GM18868 (cell line): Measurements from ENCODE around the gene IPPK.
"Not testable (repeated sequence)": the region's sequence is repeated elsewhere in the genome, so short reads cannot be mapped to it uniquely, and the experiment has no call there.

Experiments
- ATAC-seq: cut with Tn5 transposase; IDR thresholded peaks from one replicate; pipeline ENCODE4 v1.9.1; 2021; ENCODE audit warnings: mild to moderate bottlenecking, moderate library complexity; ENCODE audit not compliant: unreplicated experiment

Gene IPPK

DNA sequence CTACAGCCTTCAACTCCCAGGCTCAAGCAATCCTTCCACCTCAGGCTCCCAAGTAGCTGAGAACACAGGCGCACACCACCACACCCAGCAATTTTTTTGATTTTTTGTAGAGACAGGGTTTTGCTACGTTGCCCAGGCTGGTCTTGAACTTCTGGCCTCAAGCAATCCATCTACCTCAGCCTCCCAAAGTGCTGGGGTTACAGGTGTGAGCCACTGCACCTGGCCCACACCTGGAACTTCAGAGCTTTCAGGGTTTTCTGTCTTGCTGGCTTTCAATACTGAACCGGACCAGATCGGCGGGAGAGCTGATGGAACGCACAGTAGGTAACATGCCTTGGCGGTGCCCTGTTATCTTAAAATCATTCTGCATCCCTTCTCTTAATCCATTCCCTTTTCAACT, 30.8 kb downstream of the IPPK start:
- no peak for ATAC-seq

- no peak for ATAC-seq
Measured at GRCh38 chr9:92638621-92639101, 31.3 kb downstream of the IPPK start.

DNA sequence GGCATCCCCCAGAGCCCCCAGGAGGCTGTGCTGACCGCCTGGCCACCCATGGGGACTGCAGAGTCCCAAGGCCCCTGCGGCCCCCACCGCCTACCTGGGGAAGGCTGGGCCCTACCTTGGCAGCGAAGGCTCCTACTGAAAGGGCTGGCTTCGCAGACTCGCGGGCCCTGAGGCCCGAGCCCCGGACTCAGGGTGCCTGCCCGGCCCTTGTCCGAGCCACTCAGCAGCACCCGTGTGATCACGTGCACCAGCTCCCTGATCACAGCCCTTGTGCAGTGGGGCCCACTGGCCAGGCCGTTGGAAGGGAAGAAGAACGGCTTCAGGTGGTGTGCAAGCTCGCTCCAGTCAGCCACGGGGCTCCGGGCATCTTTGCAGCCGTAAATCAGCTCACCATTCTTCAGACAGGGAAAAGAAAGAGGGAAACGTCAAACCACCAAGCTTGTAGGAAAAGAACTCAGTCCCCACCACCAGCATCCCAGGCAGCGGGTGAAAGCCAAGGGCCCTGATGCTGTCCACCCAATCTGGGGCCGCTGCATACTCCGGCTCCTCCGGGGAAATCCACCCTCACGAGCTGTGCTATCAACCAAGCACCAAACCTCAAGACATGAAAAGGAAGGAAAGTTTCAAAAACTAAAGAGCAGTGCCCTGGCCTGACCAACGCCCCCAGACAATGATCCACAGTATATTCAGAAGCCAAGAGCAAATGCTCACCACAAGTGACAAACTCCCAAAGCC, 31.9 kb downstream of the IPPK start:
- ATAC-seq, result no peak

- ATAC-seq, result no peak
Measured at GRCh38 chr9:92637326-92637725, 32.6 kb downstream of the IPPK start.

DNA sequence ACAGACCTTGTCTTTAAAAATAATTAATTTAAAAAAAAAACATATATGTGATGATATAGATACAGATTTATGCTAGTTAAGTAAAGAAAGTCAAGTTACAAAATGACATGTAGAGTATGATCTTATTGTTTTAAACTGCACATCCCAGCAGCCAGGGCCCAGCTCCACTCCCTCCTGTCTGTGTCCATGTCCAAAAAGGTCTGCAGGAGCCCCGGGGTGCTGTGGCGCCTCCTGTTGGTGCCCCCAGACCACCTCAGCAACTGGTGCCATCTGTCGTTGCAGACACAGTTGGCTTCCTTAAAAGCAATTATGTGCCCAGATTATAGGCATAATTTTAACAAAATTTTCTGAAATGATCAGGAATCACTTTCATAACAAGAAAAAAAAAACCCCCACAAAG, 33.3 kb downstream of the IPPK start:
- no peak for ATAC-seq

GRCh38 chr9:92635760-92636159, 34.2 kb downstream of the IPPK start:
- no peak for ATAC-seq

GRCh38 chr9:92634712-92635605, 35.0 kb downstream of the IPPK start:
- no peak for ATAC-seq

DNA sequence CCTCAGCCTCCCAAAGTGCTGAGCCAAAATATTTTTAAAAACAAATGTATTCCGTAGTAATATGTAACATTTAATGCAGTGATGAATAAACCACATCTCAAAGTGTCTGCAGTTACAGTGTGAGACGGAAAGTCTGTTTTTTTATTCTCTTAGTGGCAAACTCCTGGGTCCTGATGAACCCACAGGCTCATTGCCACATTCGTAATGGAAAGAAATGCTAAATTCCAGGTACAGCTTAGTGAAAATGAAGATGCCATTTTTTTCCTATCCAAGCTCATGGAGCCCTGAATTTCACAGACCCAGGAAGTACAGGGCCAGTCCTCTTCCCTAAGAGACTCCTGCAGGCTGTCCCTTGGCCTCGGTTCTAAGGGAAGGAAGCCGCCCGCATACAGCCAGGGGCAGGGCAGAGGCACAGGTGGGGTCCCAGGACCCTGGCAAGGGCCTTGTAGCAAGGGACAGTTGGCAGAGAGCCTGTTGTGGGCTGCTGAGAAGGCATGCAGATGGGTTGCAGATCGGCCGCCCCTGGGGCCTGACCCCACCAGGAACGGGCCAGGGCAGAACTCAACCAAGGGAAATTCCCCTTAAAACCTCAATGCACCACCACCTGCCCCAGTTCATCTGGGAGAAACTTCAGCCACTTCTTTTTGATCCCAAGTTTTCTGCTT, 36.2 kb downstream of the IPPK start:
- ATAC-seq, result no peak

DNA sequence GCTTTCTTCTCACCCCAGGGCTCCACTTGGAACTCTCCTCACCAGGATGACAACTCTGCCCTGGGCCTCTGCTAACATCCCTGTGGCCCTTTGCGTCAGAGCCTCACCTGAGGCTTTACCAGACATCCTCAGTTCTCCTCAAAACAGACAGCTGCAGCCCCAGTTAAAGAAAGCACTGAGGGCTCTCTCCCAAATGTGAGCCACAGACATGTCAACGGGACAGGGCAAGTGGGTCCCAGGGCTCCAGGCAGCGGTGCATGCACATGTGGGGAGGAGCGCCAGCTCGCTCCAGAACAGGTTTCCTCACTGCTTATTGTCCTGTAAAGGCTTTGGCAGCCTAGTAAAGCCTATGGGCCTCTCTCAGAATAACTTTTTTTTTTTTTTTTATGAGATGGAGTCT, 37.3 kb downstream of the IPPK start:
- no peak for ATAC-seq

GRCh38 chr9:92631452-92632343, 38.2 kb downstream of the IPPK start:
- no peak for ATAC-seq

DNA sequence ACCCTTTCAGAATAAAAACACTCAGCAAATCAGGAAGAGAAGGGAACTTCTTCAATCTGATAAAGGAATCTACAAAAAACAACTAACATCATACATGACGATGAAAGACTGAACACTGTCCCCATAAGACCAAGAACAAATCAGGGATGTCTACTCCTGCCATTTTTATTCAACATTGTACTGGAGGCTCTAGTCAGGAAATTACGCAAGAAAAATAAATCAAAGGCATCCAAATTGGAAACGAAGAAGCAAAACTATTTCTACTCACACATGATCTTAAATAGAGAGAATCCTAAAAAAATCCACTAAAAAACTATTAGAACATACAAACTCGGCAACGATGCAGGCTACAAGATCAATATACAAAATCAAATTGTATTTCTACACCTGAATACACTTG, 42.3 kb downstream of the IPPK start:
- no peak for ATAC-seq

GRCh38 chr9:92626484-92626883, 43.4 kb downstream of the IPPK start:
- ATAC-seq, result no peak

DNA sequence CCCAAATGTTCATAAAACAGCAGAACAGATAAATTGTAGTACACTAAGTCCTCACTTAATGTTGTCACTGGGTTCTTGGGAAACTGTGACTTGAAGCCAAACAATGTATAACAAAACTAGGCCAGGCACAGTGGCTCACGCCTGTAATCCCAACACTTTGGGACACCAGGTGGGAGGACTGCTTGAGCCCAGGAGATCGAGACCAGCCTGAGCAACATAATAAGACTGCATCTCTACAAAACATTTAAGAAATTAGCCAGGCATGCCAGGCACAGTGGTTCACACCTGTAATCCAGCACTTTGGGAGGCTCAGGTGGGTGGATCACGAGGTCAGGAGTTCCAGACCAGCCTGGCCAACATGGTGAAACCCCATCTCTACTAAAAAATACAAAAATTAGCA, 46.0 kb downstream of the IPPK start:
- ATAC-seq, result not testable (repeated sequence)

DNA sequence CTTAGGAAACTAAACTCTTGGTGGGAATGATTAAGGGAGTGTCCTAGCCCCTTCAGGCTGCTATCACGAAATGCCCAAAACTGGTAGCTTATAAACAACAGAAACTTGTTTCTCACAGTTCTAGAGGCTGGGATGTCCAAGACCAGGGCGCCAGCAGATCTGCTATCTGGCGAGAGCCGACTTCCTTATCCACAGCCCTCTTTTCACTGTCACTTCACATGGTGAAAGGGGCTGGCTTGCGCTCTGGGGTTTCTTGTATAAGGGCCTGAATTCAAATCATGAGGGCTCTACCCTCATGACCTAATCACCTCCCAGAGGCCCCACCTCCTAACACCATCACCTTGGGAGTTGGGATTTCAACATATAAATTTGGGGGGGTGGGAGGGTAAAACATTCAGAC, 49.1 kb downstream of the IPPK start:
- no peak for ATAC-seq

DNA sequence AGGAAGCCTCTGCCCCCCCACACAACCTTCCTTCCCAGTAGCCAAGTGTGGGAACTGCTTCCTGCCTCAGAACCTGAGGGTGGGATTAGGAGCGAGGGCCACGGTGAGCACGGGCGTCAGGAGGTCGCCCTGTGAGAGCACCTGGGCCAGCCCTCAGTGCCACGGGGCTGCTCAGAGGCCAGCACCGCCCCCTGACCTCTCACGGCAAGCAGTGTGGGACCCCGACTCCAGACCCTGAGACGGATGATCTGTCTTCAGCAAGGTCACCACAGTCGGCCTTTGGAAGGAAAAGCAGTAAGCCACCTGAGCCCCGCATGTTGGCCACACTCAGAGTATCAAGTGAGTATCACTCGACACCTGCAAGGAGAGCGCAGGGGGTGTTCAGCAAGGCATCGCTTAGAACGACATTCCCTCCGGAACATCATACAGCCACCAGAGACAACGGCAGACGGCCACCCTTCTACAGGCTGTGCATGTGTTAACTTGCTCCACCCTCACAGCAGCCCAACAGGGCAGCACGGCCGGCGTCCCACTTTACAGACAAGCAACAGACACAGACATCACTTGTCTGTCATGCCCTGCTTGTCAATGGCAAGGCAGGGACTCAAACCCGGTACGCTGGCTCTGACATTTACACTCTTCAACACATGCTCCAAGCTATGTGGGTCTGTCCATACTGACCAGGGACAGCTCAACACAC, 50.2 kb downstream of the IPPK start:
- ATAC-seq, result no peak

DNA sequence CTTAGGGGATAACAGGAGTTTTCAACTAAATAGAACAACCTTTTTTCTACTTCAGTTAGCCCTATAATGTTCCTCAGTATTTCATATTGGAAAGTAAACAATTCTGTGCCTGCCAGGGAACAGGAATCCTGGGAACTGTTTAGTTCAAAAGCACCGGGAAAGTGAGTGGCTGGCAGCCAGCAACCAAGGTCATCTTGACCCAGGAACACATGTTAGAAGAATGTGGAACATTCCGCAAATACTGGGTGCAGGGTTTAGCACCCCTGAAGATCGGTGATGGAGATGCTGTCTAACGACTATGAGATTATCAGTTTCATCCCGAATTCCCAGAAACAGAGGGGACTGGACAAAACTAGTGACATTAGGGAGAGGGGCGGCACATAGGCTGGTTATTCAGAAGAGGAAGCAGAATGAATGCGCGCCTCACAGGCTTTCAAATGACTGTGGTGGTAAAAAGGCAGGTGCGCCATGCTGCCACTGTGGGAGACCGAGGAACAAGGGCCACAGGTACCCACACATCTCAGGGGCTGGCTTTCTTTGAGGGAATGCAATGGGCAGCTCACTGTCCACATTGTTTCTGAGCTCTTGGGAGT, 51.2 kb downstream of the IPPK start:
- ATAC-seq, result no peak

DNA sequence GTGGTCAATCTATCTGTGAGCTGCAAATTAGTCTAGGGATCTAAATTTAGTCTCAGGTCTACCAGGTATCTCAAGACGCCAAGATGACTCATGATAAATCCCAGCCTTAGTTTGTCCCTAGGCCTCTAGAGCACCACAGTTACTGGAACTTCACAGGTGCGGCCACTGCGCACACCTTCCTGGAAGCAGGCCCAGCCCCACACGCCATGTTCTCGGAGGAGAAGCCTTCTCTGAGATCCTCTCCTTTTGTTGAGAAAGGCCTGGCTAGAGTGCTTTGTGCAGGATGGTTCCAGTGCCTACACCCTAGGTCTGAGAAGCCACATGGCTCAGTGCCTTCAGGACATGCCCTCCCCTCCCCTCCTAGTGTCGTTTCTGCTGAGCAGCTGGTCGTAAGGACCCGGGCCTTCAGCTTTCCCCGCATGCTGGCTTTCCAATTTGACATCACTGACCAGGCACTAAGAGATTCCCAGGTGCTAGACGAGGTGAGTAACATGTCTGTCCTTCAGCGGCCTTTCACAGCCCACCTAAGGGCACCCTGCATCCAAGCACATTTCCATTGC, 51.9 kb downstream of the IPPK start:
- ATAC-seq, result no peak

DNA sequence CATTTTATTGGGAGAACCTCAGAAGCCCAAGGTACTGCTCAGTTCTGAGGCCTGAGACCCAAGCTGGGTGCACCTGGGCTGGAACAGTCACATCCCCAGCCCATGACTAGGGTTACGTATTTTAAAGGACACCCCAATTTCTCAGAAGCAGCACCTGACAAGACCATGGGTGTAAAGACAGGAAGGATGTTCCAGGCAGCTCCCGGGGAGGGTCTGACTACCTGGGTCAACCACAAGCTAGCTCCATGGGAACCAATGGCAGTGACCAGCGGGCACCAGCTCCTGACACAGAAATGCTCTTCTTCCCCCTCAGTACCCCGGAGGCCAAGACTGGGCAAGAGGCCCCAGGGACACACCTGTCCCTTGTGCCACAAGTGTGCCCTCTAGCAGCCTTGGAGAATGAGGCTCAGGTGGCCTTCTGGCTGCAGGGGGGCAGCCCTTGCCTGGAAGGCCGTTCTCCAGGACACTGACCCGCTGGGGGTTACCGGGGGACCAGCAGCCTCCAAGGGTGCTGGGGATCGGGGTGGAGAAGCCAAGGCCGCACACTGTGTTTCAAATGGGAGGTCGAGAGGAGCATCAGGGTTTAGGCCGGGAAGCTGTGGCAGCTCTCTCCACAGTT, 52.6 kb downstream of the IPPK start:
- no peak for ATAC-seq

DNA sequence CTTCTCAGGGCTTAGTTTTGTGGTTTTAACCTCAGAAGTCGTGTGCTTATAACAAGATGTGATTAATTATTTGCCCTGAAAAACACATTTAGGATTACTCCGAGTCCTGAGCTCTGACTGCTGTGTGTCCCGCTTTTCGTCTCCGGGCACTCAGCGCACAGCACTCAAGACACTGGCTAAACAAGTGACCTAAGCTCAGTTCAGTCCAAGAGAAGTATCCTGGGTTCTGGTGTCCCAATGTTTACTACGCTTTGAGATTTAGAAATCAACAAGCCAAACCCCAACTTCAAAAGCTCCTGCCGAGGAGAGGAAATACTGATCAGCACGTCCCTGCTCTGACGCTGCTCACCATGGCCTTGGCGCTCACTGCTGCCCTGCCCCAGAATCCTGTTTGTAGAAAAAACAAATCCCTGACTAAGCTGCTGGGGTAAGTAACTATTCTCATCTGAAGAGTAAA, 53.2 kb downstream of the IPPK start:
- no peak for ATAC-seq
